ENCODE results near the gene SERPINE2.
A peak's percentile ranks its signal among the peaks of the same experiment; 100 is the strongest.

The SERPINE2 gene

GRCh38 chr2:223979730-223980396, 59.2 kb downstream of the SERPINE2 start:
- no peak for DNase-seq (ENCODE audit: insufficient read length, low spot score)
- no peak for FAIRE-seq

GRCh38 chr2:223978451-223978850, 60.6 kb downstream of the SERPINE2 start:
- no peak for FAIRE-seq
- no peak for DNase-seq (ENCODE audit: insufficient read length, low spot score)

DNA sequence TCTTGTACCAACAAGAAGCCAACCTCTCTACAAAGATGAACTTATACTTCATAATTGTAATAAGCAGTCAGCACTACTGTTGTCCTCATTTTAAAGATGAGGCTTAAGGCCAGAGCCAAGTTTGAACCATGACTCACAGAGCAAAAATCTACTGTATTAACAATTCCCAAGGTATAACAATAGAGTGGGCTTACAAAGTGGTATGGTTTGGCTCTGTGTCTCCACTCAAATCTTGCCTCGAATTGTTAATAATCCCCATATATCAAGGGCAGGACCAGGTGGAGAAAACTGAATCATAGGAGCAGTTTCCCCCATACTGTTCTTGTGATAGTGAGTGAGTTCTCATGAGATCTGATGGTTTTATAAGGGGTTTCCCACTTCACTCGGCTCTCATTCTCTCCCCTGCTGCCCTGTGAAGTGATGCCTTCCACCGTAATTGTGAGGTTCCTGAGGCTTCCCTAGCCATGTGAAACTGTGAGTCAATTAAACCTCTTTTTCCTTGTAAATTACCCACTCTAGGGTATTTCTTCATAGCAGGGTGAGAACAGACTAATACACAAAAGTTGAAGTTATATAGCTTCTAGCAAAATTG, 62.4 kb downstream of the SERPINE2 start:
- FAIRE-seq, result no peak

GRCh38 chr2:223973606-223974005, 65.5 kb downstream of the SERPINE2 start:
- no peak for FAIRE-seq

More for the DNA sequence above, 62.4 kb downstream of the SERPINE2 start:
- no peak for DNase-seq (ENCODE audit: insufficient read length, low spot score)

GRCh38 chr2:223972656-223973102, 66.4 kb downstream of the SERPINE2 start:
- FAIRE-seq (no peak), DNase-seq (ENCODE audit: insufficient read length, low spot score) (no peak)

More at GRCh38 chr2:223973606-223974005, 65.5 kb downstream of the SERPINE2 start:
- DNase-seq (ENCODE audit: insufficient read length, low spot score), result no peak

- FAIRE-seq (no peak), DNase-seq (ENCODE audit: insufficient read length, low spot score) (no peak)
Observed at GRCh38 chr2:223971731-223972130, 67.4 kb downstream of the SERPINE2 start.

GRCh38 chr2:223970343-223971128, 68.5 kb downstream of the SERPINE2 start:
- FAIRE-seq, result no peak

GRCh38 chr2:223969856-223970255, 69.2 kb downstream of the SERPINE2 start:
- DNase-seq (ENCODE audit: insufficient read length, low spot score) (no peak), FAIRE-seq (no peak)

More at GRCh38 chr2:223970343-223971128, 68.5 kb downstream of the SERPINE2 start:
- peak; percentile 36 for DNase-seq (ENCODE audit: insufficient read length, low spot score)

GRCh38 chr2:223969315-223969714, 69.8 kb downstream of the SERPINE2 start:
- no peak for FAIRE-seq

DNA sequence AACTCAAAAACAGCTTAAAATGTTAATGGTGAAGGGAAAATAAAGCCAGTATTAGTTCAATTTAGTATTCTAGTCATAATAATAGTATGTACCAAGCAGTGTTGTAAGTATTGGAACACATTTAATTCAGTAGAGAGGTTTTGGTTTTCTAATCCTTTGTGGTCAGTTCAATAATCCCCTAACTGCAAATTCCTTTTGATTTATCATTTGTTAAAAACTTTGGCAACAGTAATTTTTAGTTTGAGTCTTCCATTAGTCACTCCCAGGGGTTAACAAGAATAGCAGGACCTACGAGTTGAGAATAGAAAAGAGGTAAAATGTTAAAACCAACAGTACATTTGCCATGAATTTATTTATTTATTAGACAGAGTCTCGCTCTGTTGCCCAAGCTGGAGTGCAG, 71.1 kb downstream of the SERPINE2 start:
- FAIRE-seq (no peak), DNase-seq (ENCODE audit: insufficient read length, low spot score) (no peak)

More at GRCh38 chr2:223969315-223969714, 69.8 kb downstream of the SERPINE2 start:
- no peak for DNase-seq (ENCODE audit: insufficient read length, low spot score)

- DNase-seq (ENCODE audit: insufficient read length, low spot score), result no peak
- no peak for FAIRE-seq
Observed at GRCh38 chr2:223959688-223960087, 79.4 kb downstream of the SERPINE2 start.

GRCh38 chr2:223957092-223957851, 81.8 kb downstream of the SERPINE2 start, which contains the start of gene MRPL44:
Gene MRPL44, plus strand, starts transcription at chr2:223957463. Its CDS starts 10 bp downstream, at chr2:223957473.
- FAIRE-seq, result peak; percentile 83
- peak; percentile 83 for DNase-seq (ENCODE audit: insufficient read length, low spot score)

DNA sequence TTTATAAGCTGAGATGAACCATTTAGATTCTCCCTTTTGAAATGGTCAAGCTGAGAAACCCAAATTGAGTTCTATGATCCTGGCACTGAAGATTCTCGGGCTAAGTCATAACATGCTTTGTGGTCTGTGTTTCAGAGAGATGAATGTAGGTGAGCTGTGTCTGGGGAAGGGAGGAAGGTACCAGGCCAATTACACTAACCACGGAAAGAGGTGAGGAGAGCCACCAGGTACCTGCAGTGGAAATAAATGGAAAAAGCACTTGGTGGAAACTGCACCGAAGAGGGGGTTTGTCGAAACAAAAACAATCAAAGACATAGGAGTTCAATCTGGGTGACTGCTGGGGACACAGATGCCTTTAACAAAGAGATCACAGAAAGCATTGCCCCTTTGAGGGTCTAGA, 82.8 kb downstream of the SERPINE2 start:
- no peak for FAIRE-seq
- no peak for DNase-seq (ENCODE audit: insufficient read length, low spot score)

GRCh38 chr2:223954401-223954800, 84.7 kb downstream of the SERPINE2 start:
- DNase-seq (ENCODE audit: insufficient read length, low spot score), result no peak
- FAIRE-seq, result no peak

DNA sequence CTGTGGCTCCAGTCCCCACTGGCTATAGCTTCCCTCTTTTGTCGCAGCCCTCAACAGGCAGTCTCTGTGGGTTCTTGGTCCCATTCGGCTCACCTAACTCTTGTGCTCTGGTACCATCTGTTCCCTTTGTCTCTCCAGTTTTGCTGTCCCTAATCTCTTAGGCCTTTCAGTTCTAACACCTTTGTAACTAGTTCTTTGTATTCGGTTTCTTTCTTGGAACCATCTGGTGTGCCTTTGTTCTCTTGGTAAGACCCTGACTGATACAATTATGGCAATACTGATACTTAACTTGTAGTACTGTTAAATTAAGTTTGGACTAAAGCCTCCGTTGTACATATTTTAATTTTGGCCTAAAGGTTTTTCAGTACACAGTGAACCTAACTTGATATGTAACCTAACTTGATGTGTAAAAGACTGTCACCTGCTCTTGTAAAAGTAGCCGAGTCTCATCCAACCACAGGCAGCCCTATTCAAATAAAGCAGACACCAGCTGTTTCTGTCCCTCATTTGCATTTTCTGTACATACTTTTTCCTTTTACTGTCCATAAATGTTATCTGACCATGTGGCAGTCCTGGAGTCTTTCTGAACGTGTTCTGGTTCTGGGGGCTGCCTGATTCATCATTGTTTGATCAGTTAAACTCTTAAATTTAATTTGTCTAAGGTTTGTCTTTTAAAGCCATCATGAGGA, 86.7 kb downstream of the SERPINE2 start:
- FAIRE-seq (no peak), DNase-seq (ENCODE audit: insufficient read length, low spot score) (no peak)

DNA sequence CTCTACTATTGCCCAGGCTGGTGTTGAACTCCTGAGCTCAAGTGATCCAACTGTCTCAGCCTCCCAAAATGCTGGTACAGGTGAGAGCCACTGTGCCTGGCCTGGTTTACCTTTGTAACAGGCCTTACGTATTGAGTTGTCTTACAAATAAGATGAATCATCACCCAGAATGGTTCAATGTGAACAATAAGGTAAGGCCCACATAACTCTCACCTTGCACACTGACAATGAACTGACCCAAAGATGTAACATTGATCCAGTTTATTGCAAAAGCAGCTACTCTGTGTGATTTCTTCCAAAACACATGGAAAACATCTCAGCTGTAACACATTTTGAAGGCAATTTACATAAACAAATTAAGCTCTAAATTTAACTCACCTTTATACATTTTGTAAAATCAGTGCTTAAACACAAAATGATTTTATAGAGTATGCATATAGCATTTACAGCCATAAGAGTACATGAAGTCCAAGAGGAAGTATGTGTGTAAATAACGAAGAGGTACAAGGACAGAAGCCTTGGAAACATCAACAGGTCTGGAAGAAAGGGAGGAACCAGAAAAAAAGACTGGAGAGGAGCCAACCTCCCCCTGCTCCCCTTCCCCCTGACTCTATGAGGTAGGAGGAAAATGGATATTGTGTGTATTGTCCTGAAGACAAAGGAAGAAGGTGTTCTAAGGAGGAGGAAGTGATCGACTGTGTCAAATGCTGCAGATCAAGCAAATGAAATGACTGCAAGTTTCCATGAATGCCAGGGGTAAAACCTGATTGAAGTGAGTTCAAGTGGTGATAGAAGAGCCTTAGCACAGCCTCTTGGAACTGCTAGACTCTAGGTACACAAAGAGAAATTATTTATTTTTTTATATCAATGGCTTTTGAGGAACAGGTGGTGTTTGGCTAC, 88.4 kb downstream of the SERPINE2 start:
- FAIRE-seq (no peak), DNase-seq (ENCODE audit: insufficient read length, low spot score) (no peak)

DNA sequence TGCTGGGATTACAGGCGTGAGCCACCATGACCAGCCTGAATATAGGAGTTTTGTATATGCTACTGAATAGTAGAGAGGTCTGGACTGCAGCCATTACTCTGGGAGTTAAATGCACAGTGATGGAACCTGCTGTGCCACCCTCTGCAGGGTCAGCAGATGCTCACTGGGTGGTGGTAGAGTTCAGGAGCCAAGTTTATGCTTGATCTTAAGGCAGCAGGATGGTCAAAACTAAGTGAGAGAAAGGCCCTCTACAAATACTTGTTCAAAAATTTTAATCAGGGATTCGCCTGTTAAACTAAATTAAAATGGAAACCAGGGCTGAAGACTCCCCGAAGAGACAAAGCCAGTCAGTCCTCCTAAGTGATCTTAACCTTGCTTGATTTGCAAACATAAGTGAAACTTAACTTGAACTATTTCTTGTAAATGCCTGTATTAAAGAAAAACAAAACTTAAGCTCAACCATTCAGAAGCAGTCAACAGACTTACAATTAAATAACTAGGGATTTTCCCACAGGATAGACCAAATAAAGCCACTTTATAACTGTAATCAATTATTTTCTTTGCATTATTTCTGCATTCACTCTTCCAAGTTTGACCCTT, 89.7 kb downstream of the SERPINE2 start:
- DNase-seq (ENCODE audit: insufficient read length, low spot score) (no peak), FAIRE-seq (no peak)

DNA sequence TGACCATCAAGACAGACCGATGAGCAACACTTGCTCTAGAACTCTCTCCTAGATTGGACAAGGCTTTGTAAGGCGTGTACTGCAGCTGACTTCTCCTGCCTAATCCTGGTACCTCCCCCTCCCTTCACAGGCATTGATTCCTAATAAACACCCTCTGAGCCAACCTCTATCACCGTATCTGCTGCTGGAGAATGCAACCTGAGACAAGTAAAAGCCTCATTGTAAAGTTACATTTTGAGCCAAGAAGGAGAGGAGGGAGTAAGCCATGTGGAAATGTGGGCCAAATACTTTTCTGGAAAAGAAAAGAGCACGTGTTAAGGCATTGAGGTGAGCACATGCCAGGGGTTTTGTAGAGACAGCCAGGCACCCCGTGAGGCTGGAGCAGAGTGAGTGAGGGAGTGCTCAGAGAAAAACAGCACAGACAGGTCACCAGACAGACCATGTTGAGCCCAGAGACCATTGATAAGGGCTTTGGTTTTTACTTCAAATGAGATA, 91.3 kb downstream of the SERPINE2 start:
- no peak for FAIRE-seq

More for the DNA sequence above, 91.3 kb downstream of the SERPINE2 start:
- DNase-seq (ENCODE audit: insufficient read length, low spot score), result no peak

All from HTR-8/SVneo (cell line).